SU-DHL-6 (cell line): ENCODE data around the gene IL17RE.

ENCODE experiments used
- H2AFZ ChIP-seq: fragments of 200-600 bp; sonication (generic); 2 replicates; pipeline ENCODE4 v1.6.1; 2014; ENCODE audit warnings: low read depth, mild to moderate bottlenecking, moderate library complexity, mixed read lengths, antibody characterized with exemption, low read length; ENCODE audit not compliant: severe bottlenecking
- H3F3A ChIP-seq: fragments of 200-600 bp; shearing (Covaris generic); 2 replicates; pipeline ENCODE4 v1.6.0; 2016; ENCODE audit warnings: antibody characterized with exemption, mild to moderate bottlenecking; ENCODE audit not compliant: insufficient read depth
- H3K27ac ChIP-seq: fragments of 200-600 bp; sonication (generic); 2 replicates; pipeline ENCODE4 v1.5.1; 2016; ENCODE audit warnings: low read depth, mild to moderate bottlenecking, low read length, moderate library complexity, mixed read lengths
- H3K27me3 ChIP-seq: fragments of 200-600 bp; sonication (generic), shearing (Covaris generic); 2 replicates; pipeline ENCODE4 v1.6.0; 2014; ENCODE audit warnings: mild to moderate bottlenecking, low read length
- H3K36me3 ChIP-seq: fragments of 200-600 bp; sonication (generic); 2 replicates; pipeline ENCODE4 v1.6.1; 2014; ENCODE audit warnings: mild to moderate bottlenecking, low read length, mixed read lengths
- H3K4me2 ChIP-seq: fragments of 300-600, 200-600 bp; shearing (Covaris generic), sonication (generic); 2 replicates; pipeline ENCODE4 v1.6.0; 2014; ENCODE audit warnings: low read length, low read depth, mild to moderate bottlenecking; ENCODE audit not compliant: poor library complexity, severe bottlenecking
- H3K4me3 ChIP-seq: fragments of 200-600 bp; sonication (generic); 2 replicates; pipeline ENCODE4 v1.5.1; 2014; ENCODE audit warnings: antibody characterized with exemption, low read length, mild to moderate bottlenecking, mixed read lengths; ENCODE audit not compliant: insufficient read depth, poor library complexity, severe bottlenecking
- H3K79me2 ChIP-seq: fragments of 200-600 bp; sonication (generic); 2 replicates; pipeline ENCODE4 v1.6.1; 2014; ENCODE audit warnings: mild to moderate bottlenecking, low read length, moderate library complexity; ENCODE audit not compliant: insufficient read depth
- H3K9ac ChIP-seq: fragments of 200-600 bp; sonication (generic); 2 replicates; pipeline ENCODE4 v1.7.0; 2014; ENCODE audit warnings: mild to moderate bottlenecking, low read length
- H3K9me2 ChIP-seq: fragments of 200-600 bp; sonication (generic); replicated peaks from 2 replicates; pipeline ENCODE4 v1.6.1; 2014; ENCODE audit warnings: low read length; ENCODE audit not compliant: insufficient read depth
- H3K9me3 ChIP-seq: fragments of 200-600 bp; sonication (generic); 2 replicates; pipeline ENCODE4 v1.6.1; 2014; ENCODE audit warnings: low read length, mixed read lengths; ENCODE audit not compliant: insufficient read depth
- H4K20me1 ChIP-seq: fragments of 200-600 bp; sonication (generic); 2 replicates; pipeline ENCODE4 v1.6.1; 2014; ENCODE audit warnings: low read depth, mild to moderate bottlenecking, antibody characterized with exemption, low read length, moderate library complexity, mixed read lengths
- CTCF ChIP-seq: fragments of 200-600 bp; sonication (generic); IDR thresholded peaks from one replicate; pipeline ENCODE4 v1.5.1; 2017; ENCODE audit warnings: antibody characterized with exemption, mild to moderate bottlenecking, low read length, moderate library complexity; ENCODE audit not compliant: insufficient read depth, poor library complexity, severe bottlenecking
- EZH2phosphoT487 ChIP-seq: fragments of 200-600 bp; sonication (generic), shearing (Covaris generic); conservative IDR thresholded peaks from 2 replicates; pipeline ENCODE4 v1.6.1; 2018; ENCODE audit warnings: mild to moderate bottlenecking, antibody characterized with exemption, low read length, moderate library complexity, mixed read lengths

The IL17RE gene

GRCh38 chr3:9942934-9943690 is 40.5 kb downstream of the IL17RE start:
- H3K36me3 ChIP-seq: no peaks in the 10 kb centered on the region
- H3K4me2 ChIP-seq: no peak overlapping the region
- H3K9ac ChIP-seq: no peak overlapping the region
- H3K9me2 ChIP-seq: no peaks in the 10 kb centered on the region
- no peaks in the 10 kb centered on the region for H3F3A ChIP-seq
- H3K4me3 ChIP-seq: no peak overlapping the region
- no peak overlapping the region for H2AFZ ChIP-seq
- H3K79me2 ChIP-seq: no peaks in the 10 kb centered on the region
- H3K27ac ChIP-seq: no peak overlapping the region
- TF ChIP-seq CTCF (no peak), EZH2phosphoT487 (no peak)
- no peaks in the 10 kb centered on the region for H3K9me3 ChIP-seq
- H3K27me3 ChIP-seq: no peaks in the 10 kb centered on the region
- H4K20me1 ChIP-seq: no peaks in the 10 kb centered on the region

- no peak overlapping the region for H3K9ac ChIP-seq
- H3K9me2 ChIP-seq: no peaks in the 10 kb centered on the region
- H2AFZ ChIP-seq: no peak overlapping the region
- no peaks in the 10 kb centered on the region for H3K9me3 ChIP-seq
- H3K27me3 ChIP-seq: no peaks in the 10 kb centered on the region
- no peak overlapping the region for H3K4me3 ChIP-seq
- no peak overlapping the region for H3K4me2 ChIP-seq
- H4K20me1 ChIP-seq: no peaks in the 10 kb centered on the region
- H3K27ac ChIP-seq: no peak overlapping the region
- no peaks in the 10 kb centered on the region for H3K79me2 ChIP-seq
- TF ChIP-seq EZH2phosphoT487: no peak
- no peak for TF ChIP-seq CTCF
- no peaks in the 10 kb centered on the region for H3K36me3 ChIP-seq
- H3F3A ChIP-seq: no peaks in the 10 kb centered on the region
Measured at GRCh38 chr3:9944271-9944670, 41.6 kb downstream of the IL17RE start.

GRCh38 chr3:9945358-9945757 is 42.7 kb downstream of the IL17RE start:
- Histone ChIP-seq H3K36me3 (no peaks in the 10 kb centered on the region), H3K27me3 (no peaks in the 10 kb centered on the region), H3K27ac (no peak overlapping the region), H3F3A (no peaks in the 10 kb centered on the region), H2AFZ (no peak overlapping the region), H3K9me3 (no peaks in the 10 kb centered on the region), H4K20me1 (no peaks in the 10 kb centered on the region), H3K4me2 (peak overlapping the region; percentile 50), H3K9ac (peak overlapping the region; percentile 61), H3K79me2 (no peaks in the 10 kb centered on the region), H3K4me3 (peak overlapping the region; percentile 55), H3K9me2 (no peaks in the 10 kb centered on the region)
- no peak for TF ChIP-seq EZH2phosphoT487
- TF ChIP-seq CTCF: no peak
